Prostate gland (tissue), 2 donors: Measurements from ENCODE around the gene FBXO42. TPM values are rescaled to one million over a fixed set of nuclear protein-coding genes. Genes with fewer than 3 reads are reported as not detected.
A peak's percentile ranks its signal among the peaks of the same experiment; 100 is the strongest.
"Not testable (repeated sequence)": the region's sequence is repeated elsewhere in the genome, so short reads cannot be mapped to it uniquely, and the experiment has no call there.

Source experiments
- DNase-seq: peaks from one replicate; pipeline ENCODE4 v3.0.0-alpha.2; 2019; ENCODE audit warnings: low spot score
- H3K27ac ChIP-seq, 2 donors: fragments of 200-600 bp; sonication (generic); 2 replicates each; pipeline ENCODE4 v1.5.1; 2017 to 2019
- H3K27me3 ChIP-seq: fragments of 200-600 bp; sonication (generic); replicated peaks from 2 replicates; pipeline ENCODE4 v1.5.1; 2019; ENCODE audit not compliant: insufficient read depth
- H3K36me3 ChIP-seq, 2 donors: fragments of 200-600 bp; sonication (generic); 1 replicate in 1 of 2; 2 replicates in 1 of 2; pipeline versions ENCODE4 v1.5.1 to v1.8.1; 2017 to 2019
- H3K4me1 ChIP-seq: fragments of 200-600 bp; sonication (generic); replicated peaks from 2 replicates; pipeline ENCODE4 v1.5.1; 2019
- H3K4me3 ChIP-seq, 2 donors: fragments of 200-600 bp; sonication (generic); 2 replicates each; pipeline ENCODE4 v1.5.1; 2017 to 2019
- H3K9me3 ChIP-seq: fragments of 200-600 bp; sonication (generic); 2 replicates; pipeline ENCODE4 v1.5.1; 2017
- POLR2A ChIP-seq: fragments of 450-650 bp; IDR thresholded peaks from one replicate; pipeline ENCODE4 v1.6.1; 2016; ENCODE audit warnings: antibody characterized with exemption, mild to moderate bottlenecking
- POLR2AphosphoS5 ChIP-seq: sonication (generic); formaldehyde crosslinking; IDR thresholded peaks from one replicate; pipeline ENCODE4 v1.6.1; 2017; ENCODE audit warnings: antibody characterized with exemption
- WGBS: methylation state at CpG from one replicate; pipeline ENCODE4 v1.1.5; 2018; 5-methylcytosine and 5-hydroxymethylcytosine counted together
- intact Hi-C: fragments of 100-400 bp; cut with DNase I; formaldehyde crosslinking; loops from one replicate; pipeline ENCODE4 v1.14.2; 2022
- total RNA-seq, 2 donors: library from RNA; depleted of rRNA; stranded (reverse); fragments of >200 nt; gene quantifications; one replicate each; pipeline ENCODE4 v1.1.0, GENCODE V29; 2016
- TF ChIP-seq, protein P1 (sequence below), 4 experiments: fragments of 200-600 bp in 2 of 4; fragments of 450-650 bp in 2 of 4; sonication (generic) in 2 of 4; IDR thresholded peaks; 1 replicate in 3 of 4; 2 replicates in 1 of 4; pipeline ENCODE4 v1.5.1; 2016 to 2019; ENCODE audit warnings: antibody characterized with exemption in 4 of 4, mild to moderate bottlenecking in 2 of 4, moderate library complexity in 2 of 4

FBXO42 gene
- total RNA-seq, 2 donors from 2014 or later = 26.6 to 52.6 TPM

DNA sequence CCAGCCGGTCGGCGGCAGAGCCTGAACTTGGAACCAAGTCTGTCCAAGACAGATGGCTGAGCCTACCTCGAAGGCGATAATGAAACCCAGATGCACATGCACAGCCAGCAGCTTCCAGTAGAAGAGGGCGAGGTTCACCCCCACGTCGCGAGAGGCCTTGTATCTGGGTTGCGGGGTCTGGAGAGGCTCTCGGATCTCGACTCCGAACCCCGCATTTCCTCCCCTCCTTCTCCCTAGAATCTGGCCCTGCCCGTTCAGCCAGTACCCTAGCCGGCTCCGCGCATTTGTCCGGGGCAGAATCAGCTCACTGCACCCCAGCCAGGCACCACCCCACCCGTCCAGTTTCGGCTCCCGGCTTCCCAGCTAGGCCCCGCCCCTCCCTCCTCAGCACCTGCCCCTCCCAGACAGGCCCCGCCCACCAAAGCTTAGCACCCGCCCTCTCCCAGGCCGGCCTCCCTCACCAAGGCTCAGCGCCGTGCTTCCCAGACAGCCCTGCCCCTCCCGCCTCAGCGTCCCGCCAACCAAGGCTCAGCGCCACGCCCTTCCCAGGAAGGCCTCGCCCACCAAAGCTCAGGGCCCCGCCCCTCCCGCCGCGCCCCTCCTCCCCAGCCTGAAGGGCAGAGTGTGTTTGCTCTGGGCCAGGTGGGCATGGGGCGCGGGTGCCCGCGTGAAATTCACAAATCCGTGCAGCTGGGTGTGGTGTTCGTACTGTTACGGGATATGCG, 135.1 kb downstream of the FBXO42 start:
- TF ChIP-seq, protein P1, sequence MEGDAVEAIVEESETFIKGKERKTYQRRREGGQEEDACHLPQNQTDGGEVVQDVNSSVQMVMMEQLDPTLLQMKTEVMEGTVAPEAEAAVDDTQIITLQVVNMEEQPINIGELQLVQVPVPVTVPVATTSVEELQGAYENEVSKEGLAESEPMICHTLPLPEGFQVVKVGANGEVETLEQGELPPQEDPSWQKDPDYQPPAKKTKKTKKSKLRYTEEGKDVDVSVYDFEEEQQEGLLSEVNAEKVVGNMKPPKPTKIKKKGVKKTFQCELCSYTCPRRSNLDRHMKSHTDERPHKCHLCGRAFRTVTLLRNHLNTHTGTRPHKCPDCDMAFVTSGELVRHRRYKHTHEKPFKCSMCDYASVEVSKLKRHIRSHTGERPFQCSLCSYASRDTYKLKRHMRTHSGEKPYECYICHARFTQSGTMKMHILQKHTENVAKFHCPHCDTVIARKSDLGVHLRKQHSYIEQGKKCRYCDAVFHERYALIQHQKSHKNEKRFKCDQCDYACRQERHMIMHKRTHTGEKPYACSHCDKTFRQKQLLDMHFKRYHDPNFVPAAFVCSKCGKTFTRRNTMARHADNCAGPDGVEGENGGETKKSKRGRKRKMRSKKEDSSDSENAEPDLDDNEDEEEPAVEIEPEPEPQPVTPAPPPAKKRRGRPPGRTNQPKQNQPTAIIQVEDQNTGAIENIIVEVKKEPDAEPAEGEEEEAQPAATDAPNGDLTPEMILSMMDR (IDR thresholded peaks at IDR 0.05) = no peak
- peak; percentile 79 for TF ChIP-seq POLR2AphosphoS5
- TF ChIP-seq POLR2A = peak; percentile 83
- Histone ChIP-seq H3K4me1 (no peaks in the 10 kb centered on the region), H3K27me3 (no peaks in the 10 kb centered on the region), H3K27ac (peak overlapping the region; percentile 36 to 42), H3K36me3 (no peaks in the 10 kb centered on the region), H3K4me3 (peak overlapping the region; percentile 21 to 32), H3K9me3 (no peaks in the 10 kb centered on the region)
- 1% methylated on average over 44 of the region's 46 CpGs for WGBS
- DNase-seq = peak; percentile 99
- intact Hi-C loops = no loop called here

DNA sequence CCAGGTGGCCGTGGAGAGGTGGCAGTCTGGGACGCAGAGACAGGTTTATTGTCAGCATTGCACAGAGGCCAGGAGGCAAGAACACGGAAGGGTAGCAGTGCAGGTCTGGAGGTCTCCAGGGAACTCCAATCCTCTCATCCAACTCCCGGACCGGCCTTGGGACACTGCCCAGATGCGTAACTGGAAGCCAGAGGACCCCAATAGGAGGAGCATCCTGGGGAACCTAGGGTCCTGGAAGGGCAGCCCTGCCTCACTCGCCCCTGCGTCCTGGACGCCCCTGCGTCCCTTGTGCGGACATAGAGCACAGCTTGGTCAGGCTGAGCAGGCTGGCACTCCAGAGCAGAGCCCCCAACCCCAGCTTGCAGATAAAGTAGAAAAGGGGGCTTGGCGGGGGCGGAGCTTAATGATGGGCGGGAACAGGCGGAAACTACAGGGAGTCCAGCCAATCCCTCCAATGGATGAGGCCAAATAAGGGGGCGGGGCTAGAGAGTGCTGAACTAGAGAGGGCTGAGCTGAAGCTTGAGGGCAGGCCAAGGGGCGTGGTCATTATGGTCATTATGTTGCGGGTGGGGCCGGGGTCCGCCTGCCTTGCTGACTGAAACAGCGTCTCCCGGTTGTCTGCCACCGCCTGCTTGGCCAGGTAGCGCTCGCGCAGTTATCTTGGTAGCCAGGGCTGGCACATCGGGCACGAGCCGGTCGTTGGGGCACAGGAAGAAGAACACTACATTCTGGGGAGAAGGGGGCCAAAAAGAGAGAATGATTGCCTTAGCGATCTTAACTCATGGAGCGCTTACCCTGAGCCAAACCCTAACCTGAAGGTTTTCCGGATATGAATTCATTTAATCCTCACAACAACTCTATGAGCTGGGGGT, 136.2 kb downstream of the FBXO42 start:
- intact Hi-C loops = no loop called here
- Histone ChIP-seq H3K27me3 (no peaks in the 10 kb centered on the region), H3K36me3 (no peaks in the 10 kb centered on the region), H3K4me3 (peak overlapping the region; percentile 21 to 32), H3K9me3 (no peaks in the 10 kb centered on the region), H3K27ac (peak overlapping the region in 1 of 2 donors; percentile 42), H3K4me1 (no peaks in the 10 kb centered on the region)
- 12% methylated on average over 33 of the region's 33 CpGs for WGBS
- DNase-seq = peak; percentile 71
- peak; percentile 70 for TF ChIP-seq POLR2A
- TF ChIP-seq, protein P1 (IDR thresholded peaks at IDR 0.05) = no peak
- no peak for TF ChIP-seq POLR2AphosphoS5

DNA sequence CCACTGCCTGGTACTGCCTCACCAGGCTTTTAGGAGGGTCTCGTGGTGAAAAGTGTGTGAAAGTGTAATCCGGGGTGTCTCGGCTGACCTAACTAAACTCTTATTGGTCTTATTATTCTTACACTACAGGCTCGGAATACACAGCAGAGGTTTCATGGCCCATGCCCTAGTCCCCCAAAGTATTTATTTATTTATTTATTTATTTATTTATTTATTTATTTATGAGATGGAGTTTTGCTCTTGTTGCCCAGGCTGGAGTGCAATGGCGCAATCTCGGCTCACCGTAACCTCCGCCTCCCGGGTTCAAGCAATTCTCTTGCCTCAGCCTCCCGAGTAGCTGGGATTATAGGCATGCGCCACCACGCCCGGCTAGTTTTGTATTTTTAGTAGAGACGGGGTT, 137.0 kb downstream of the FBXO42 start:
- DNase-seq, H3K27ac ChIP-seq, H3K4me3 ChIP-seq, intact Hi-C loops, H3K27me3 ChIP-seq, H3K36me3 ChIP-seq, H3K9me3 ChIP-seq, H3K4me1 ChIP-seq: not testable (repeated sequence)
- WGBS = 98% methylated on average over 14 of the region's 14 CpGs

DNA sequence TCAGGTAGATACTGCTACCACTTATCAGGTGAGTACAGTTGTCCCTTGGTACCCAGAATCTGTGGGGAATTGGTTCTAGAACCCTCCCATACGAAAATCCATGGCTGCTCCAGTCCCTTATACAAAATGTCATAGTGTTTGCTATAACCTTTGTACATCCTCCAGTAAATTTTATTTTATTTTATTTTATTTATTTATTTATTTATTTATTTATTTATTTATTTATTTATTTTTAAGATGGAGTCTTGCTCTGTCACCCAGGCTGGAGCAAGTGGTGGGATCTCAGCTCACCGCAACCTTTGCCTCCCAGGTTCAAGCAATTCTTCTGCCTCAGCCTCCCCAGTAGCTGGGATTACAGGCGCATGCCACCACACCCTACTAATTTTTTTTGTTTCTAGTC, 138.7 kb downstream of the FBXO42 start:
- DNase-seq, H3K27me3 ChIP-seq, intact Hi-C loops, H3K27ac ChIP-seq, H3K4me1 ChIP-seq, H3K4me3 ChIP-seq, H3K9me3 ChIP-seq, H3K36me3 ChIP-seq: not testable (repeated sequence)
- WGBS = 97% methylated on average over 3 of the region's 3 CpGs

DNA sequence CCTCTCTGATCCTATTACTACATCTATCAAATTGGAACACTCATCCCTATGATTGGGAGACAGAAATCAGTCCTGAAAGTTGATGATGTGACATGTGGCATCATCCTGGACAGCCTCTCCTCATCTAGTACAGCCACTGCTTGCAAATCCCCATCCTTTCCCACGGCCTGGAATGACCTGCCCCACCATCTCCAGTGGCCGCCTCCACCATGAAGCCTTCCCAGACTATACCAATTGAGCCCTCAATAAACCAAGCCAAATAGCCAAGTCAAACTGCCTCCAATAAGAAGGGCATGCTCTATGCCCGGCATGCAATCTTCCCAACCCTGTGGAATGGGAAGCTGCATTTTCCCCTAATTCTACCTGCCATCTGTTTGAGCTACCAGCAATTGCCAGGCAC, 139.3 kb downstream of the FBXO42 start:
- TF ChIP-seq POLR2A (no peak), POLR2AphosphoS5 (no peak)
- TF ChIP-seq, protein P1 (IDR thresholded peaks at IDR 0.05) = no peak
- H3K9me3 ChIP-seq = no peaks in the 10 kb centered on the region
- no peaks in the 10 kb centered on the region for H3K4me1 ChIP-seq
- no peaks in the 10 kb centered on the region for H3K27me3 ChIP-seq
- H3K27ac ChIP-seq = no peak overlapping the region
- intact Hi-C loops = no loop called here
- 70% methylated on average over 3 of the region's 3 CpGs for WGBS
- no peak for DNase-seq
- H3K4me3 ChIP-seq = no peak overlapping the region
- no peaks in the 10 kb centered on the region for H3K36me3 ChIP-seq
